ENCODE measurements around the gene MICOS13. TPM values are rescaled to one million over a fixed set of nuclear protein-coding genes. Genes with fewer than 3 reads are reported as not detected.
"Not testable (repeated sequence)": the region's sequence is repeated elsewhere in the genome, so short reads cannot be mapped to it uniquely, and the experiment has no call there.

Gene MICOS13
- total and polyA plus RNA-seq, 10 of the 15 experiments (the other 5 are each of a cell fraction or from before 2014, with no cell fraction given): 9.4 to 211 (median 51.3) TPM

- TF ChIP-seq ZNF687 (IDR thresholded peaks at IDR 0.05): peak; percentile 95
- TF ChIP-seq MEF2B (IDR thresholded peaks at IDR 0.05; ENCODE audit: partially characterized antibody, poor library complexity, severe bottlenecking): peak; percentile 66
- TF ChIP-seq ZNF384 (IDR thresholded peaks at IDR 0.05; ENCODE audit: borderline replicate concordance, low read depth, low read length): no peak
- TF ChIP-seq CBX5 (IDR thresholded peaks at IDR 0.05; ENCODE audit: low read depth): no peak
- no peak for TF ChIP-seq CEBPB (IDR thresholded peaks at IDR 0.05; ENCODE audit: borderline replicate concordance in 1 of 2, low read depth in 2 of 2, low read length in 2 of 2)
- TF ChIP-seq RB1 (IDR thresholded peaks at IDR 0.05; ENCODE audit: borderline replicate concordance): peak; percentile 97; the same call in 1 of the 2 replicates
- TF ChIP-seq CUX1 (IDR thresholded peaks at IDR 0.05; ENCODE audit: insufficient replicate concordance, low read depth, low read length): peak; percentile 57
- TF ChIP-seq MXI1 (IDR thresholded peaks at IDR 0.05; ENCODE audit: low read depth, low read length): peak; percentile 94
- TF ChIP-seq ATF7 (IDR thresholded peaks at IDR 0.05; ENCODE audit: low read depth): 0 out of 2 replicates have a peak, but pooled peaks have one; percentile 38
These were observed 10.0 kb upstream of the MICOS13 start, which contains the start of gene RPL36 (continued) for GRCh38 chr19:5690125-5690954.

- intact Hi-C loops (cut with micrococcal nuclease; ENCODE audit: unreplicated experiment): loop anchor here (5.0 kb wide), 1 partner anchor 66 kb away; the partner anchor contains the start of genes SAFB and SAFB2
These were observed 8.1 kb upstream of the MICOS13 start for GRCh38 chr19:5688262-5688881.

More at GRCh38 chr19:5688262-5688881, 8.1 kb upstream of the MICOS13 start:
- Histone ChIP-seq H3K36me3 (ENCODE audit: control insufficient read depth in 2 of 2, insufficient read depth in 2 of 2, low read length in 1 of 2) (peaks cover 6 to 19% of the 10 kb centered on the region in 2 experiments; a peak in 3 of 4 replicates), H3K79me2 (ENCODE audit: control insufficient read depth, insufficient read depth, low read length) (peaks cover 36% of the 10 kb centered on the region)
- RAD21 ChIA-PET (ENCODE audit: unreplicated experiment): interaction anchor here (1.9 kb wide), 1 partner anchor 30 kb away, joined by 6 read pairs; no protein-coding TSS in a partner anchor
- in situ Hi-C loops (cut with MboI): loop anchor here (10.0 kb wide), 1 partner anchor 1444 kb away; the partner anchor contains the start of gene YJU2
- H3K9me3 ChIP-seq (replicated peaks; ENCODE audit: control insufficient read depth, insufficient read depth, low read length); DNase-seq (ENCODE audit: low read depth, low spot score); H3K27me3 ChIP-seq (replicated peaks in 1 of 2; ENCODE audit: control insufficient read depth in 2 of 2, insufficient read depth in 2 of 2, low read length in 1 of 2); H3K27ac ChIP-seq (ENCODE audit: control insufficient read depth, insufficient read depth); H4K20me1 ChIP-seq (ENCODE audit: control insufficient read depth, insufficient read depth); H3K4me1 ChIP-seq (ENCODE audit: control insufficient read depth, insufficient read depth, low read length); H3K4me2 ChIP-seq (ENCODE audit: control insufficient read depth, insufficient read depth); H3K4me3 ChIP-seq; H2AFZ ChIP-seq (ENCODE audit: control insufficient read depth, low read depth, low read length); FAIRE-seq; H3K9ac ChIP-seq (ENCODE audit: control insufficient read depth, insufficient read depth, low read length); BruUV-seq (replicated peaks); ATAC-seq: not testable (repeated sequence)
- 87% methylated on average over 13 of the region's 13 CpGs for WGBS (ENCODE audit: insufficient coverage, insufficient replicate concordance, low lambda C conversion rate, missing lambda C conversion rate)
- CTCF ChIA-PET: interaction anchor here (1.4 to 3.7 kb wide), 5 partner anchors 18 to 67 kb away, joined by 3 to 74 read pairs (median 21); partner anchors contain the start of genes CATSPERD, LONP1, SAFB and SAFB2
- SMC1A ChIA-PET (ENCODE audit: uncharacterized antibody, unreplicated experiment): interaction anchor here (0.8 to 1.2 kb wide), 2 partner anchors 63 to 67 kb away, joined by 4 read pairs; no protein-coding TSS in a partner anchor
- POLR2A ChIA-PET: interaction anchor here (0.5 to 2.0 kb wide), 2 partner anchors 32 to 852 kb away, joined by 4 to 14 read pairs; partner anchors contain the start of genes CATSPERD and LONP1

Data from GM12878 (cell line).